Stimulated activated CD8-positive, alpha-beta memory T cell treated with anti-CD3 and anti-CD28 coated beads, Interleukin-7, amount 100 ng/mL, for 4 hours (primary cell): ENCODE measurements around the gene C19orf73.
A peak's percentile ranks its signal among the peaks of the same experiment; 100 is the strongest.
"Not testable (repeated sequence)": the region's sequence is repeated elsewhere in the genome, so short reads cannot be mapped to it uniquely, and the experiment has no call there.

Experiments used
- DNase-seq, 2 donors: peaks; one replicate each; pipeline ENCODE4 v3.0.0-alpha.2; 2020; ENCODE audit warnings: low read depth in 2 of 2

C19orf73 gene

GRCh38 chr19:49148784-49149651 is 30.1 kb upstream of the C19orf73 start:
- DNase-seq = peak; percentile 58 to 61

- DNase-seq = no peak
Measured at GRCh38 chr19:49148044-49148682, 29.2 kb upstream of the C19orf73 start.

- not testable (repeated sequence) for DNase-seq
Measured at GRCh38 chr19:49146408-49146770, 27.4 kb upstream of the C19orf73 start.

- DNase-seq = peak; percentile 48 to 49
Measured at GRCh38 chr19:49145573-49146407, 26.8 kb upstream of the C19orf73 start.

GRCh38 chr19:49142866-49143335 is 24.0 kb upstream of the C19orf73 start:
- DNase-seq = peak; percentile 18 to 48

GRCh38 chr19:49141352-49141751 is 22.4 kb upstream of the C19orf73 start:
- no peak for DNase-seq

GRCh38 chr19:49140951-49141350 is 22.0 kb upstream of the C19orf73 start:
- no peak for DNase-seq

GRCh38 chr19:49136771-49137171 is 17.8 kb upstream of the C19orf73 start:
- no peak for DNase-seq

GRCh38 chr19:49135686-49136085 is 16.7 kb upstream of the C19orf73 start:
- DNase-seq = no peak

- DNase-seq = no peak
Measured at GRCh38 chr19:49133621-49134454, 14.9 kb upstream of the C19orf73 start.

GRCh38 chr19:49132974-49133609 is 14.1 kb upstream of the C19orf73 start:
- DNase-seq = no peak

- no peak for DNase-seq
Measured at GRCh38 chr19:49130325-49130724, 11.4 kb upstream of the C19orf73 start.

GRCh38 chr19:49129238-49129583 is 10.3 kb upstream of the C19orf73 start:
- DNase-seq = no peak

GRCh38 chr19:49128545-49129237 is 9.7 kb upstream of the C19orf73 start:
- no peak for DNase-seq

- peak; percentile 88 to 90 for DNase-seq
Measured at GRCh38 chr19:49127674-49128544, 9.0 kb upstream of the C19orf73 start.

GRCh38 chr19:49127225-49127624 is 8.3 kb upstream of the C19orf73 start:
- not testable (repeated sequence) for DNase-seq

- DNase-seq = no peak
Measured at GRCh38 chr19:49126575-49126974, 7.6 kb upstream of the C19orf73 start.

- no peak for DNase-seq
Measured at GRCh38 chr19:49125025-49125731, 6.2 kb upstream of the C19orf73 start.

- not testable (repeated sequence) for DNase-seq
Measured at GRCh38 chr19:49123285-49123684, 4.3 kb upstream of the C19orf73 start.
